AG08395 (cell line): ENCODE results near the gene PBX4.

Experiments used
- DNase-seq: peaks from one replicate; pipeline ENCODE4 v3.0.0; 2012; ENCODE audit warnings: mixed read lengths, low spot score

Gene PBX4

DNA sequence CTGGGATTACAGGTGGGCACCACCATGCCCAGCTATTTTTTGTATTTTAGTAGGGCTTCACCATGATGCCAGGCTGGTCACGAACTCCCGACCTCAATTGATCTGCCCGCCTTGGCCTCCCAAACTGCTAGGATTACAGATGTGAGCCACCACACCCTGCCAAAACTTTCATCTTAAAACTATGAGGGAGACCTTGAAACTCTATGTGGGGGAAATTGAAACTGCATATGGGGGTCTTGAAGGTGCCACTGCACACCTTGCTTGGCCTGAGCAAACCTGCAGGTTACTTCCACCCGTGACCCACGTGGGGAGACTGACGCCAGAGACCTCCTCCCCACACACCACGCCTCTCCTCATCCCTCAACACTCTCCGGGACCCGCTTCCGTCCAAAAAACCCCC lies 64.8 kb downstream of the PBX4 start:
- no peak for DNase-seq

DNA sequence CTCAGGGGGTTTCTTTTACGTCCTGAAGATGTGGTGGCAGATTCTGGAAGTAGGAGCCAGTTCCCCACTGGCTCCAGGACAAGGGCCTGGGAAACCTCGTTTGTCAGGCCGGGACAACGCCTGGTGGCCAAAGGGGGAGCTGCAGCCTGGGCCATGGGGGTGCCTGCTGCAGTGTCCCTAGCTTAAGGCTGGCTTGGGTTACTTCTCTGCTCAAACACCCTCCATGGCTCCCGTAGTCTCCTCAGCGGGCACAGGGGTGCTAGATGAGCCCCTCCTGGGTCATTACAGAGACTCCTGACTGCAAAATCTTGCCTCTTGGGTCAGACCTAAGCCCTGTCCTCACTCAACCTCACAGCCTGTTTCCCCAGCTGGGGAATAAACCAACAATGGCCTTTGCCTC lies 65.7 kb downstream of the PBX4 start:
- peak; percentile 73 for DNase-seq

DNA sequence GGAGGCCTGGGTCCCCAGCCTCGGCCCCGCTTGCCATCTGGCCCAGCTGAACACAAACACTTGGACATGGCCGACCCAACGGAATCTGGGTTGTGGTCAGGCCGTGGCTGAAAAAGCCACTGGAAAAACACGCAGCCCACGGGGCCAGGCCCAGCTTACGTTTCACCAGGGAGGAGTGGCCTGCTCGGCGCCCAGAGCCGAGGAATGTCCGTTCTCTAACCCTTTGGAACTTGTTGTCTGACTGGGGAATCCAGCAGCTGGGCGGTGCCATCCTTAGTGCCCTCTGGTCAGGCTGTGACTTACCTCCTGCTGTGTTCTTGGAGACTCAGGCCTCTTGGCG lies 66.7 kb downstream of the PBX4 start:
- DNase-seq, result peak; percentile 48

DNA sequence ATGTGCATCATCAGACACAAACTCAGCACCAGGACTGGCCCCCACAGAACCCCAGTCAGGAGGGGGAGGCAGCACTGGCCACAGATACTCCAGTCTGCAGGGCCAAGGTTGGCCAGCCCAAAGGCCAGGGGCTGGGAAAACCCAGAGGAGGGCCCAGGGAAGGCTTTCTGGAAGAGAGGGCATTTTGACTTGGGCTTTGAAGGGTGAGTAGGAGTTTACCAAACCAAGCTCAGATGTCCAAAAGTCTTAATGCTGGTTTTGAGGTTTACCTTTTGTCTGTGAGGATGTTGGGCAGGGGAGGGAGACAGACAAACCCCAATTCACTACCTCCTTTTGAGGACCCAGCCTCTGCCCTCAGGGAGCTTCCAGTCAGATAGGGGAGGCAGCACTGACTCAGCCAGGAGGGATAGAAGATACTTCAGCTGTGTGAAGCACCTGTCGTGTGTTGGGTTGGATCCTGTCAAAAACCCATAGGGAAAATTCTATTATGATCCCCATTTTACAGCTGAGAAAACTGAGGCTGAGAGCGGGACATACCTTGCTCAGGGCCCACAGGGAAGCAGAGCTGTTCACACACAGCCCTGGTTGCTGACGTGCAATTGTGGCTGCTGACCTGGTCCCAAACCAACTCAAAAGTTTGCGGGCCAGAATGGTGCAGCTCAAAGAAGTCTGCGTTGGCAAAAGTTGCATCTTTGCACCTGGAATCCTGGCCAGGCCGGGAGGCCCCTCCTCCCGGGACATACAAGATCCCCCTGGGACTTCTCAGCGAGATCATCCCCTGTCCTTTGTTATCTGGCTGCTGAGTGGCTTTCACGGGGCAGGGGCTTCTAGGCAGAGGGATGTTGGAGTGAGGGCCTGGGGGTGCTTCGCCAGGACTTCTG lies 67.3 kb downstream of the PBX4 start:
- no peak for DNase-seq

DNA sequence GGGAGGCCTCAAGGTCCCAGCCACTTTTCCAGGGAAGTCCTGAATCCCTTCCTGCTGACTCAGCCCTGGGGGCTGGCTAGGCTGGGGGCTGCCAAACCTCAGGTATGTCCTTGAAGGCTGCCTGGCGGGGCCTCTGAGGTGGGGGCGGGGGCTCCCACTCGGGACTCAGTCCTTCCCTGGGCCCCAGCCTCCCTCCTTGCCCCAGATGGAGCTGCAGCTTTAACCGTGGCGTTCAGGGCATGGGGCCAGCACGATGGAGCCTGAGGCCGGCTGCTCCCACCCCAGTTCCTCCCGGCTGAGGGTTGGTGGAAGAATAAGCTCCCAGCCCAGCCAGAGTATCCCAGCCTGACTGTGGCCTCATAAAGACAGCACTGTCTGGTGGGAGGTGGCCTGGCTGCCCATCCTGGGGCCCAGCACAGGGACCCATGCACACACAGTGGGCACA lies 68.0 kb downstream of the PBX4 start:
- DNase-seq, result peak; percentile 40

DNA sequence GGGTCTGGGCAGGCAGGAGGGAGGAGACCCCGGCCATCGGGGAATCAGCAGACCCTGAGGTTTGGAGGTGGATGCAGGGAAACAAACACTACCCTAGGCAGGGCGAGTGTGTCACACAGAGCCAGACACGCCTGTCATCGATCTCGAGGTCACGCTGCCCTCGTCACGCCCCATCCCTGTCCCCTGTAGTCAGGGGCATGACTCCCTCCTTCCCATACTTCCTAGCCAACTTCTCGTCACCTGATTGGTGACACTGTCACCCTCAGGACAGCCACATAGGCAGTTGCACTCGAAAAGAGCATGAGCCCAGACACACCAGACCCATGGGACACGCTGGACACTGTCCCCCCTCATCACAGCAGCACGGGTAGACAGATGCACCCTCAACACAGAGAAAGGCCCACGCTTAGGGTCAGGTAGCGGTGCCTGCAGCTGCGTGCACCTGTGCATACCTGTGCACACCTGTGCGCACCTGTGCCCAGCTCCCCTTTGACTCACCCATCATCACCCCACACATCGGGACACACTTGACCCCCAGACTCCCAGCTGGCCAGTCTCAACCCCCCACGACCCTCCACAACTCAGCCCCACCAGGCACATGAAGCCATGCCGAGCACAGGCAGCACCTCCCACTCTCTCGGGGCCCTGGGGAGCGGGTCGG lies 68.6 kb downstream of the PBX4 start:
- no peak for DNase-seq

DNA sequence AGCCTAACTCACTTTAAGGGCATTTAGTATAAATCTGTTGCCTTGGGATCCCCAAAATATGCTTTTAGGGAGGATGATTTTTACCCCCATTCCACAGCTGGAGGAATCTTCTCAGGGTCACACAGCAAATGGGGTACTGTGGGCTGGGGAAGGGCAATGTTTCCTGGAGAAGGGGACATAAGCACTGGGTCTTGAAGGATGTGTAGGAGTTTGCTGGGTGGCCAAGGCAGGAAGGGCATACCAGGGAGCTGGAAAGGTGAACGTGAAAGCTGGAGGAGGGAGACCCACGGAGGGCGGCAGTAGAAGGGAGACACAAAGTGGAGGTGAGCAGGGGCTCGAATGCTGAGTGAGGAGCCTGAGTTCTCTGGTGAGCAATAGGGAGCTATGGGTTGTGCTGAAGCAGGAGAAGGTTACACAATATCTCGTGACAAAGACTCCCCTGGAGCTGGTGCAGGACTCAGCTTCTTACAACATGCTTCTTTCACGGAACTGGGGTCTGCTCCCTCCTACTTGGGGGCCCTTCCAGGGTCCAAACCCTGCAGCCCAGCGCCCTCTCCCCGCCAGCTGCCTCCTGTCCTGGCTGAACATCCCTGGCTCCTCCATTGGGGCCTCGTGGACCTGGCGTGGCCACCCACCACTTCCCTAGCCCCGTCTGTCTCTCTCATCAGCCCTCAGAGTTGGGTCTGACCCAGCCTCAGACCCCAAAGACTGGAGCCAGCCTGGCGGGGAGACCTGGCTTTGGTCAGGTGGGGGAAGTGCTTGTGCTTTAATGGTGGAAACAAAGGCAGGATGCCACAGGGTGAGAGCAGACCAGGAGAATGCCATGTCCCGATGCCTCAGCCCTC lies 69.3 kb downstream of the PBX4 start:
- no peak for DNase-seq

DNA sequence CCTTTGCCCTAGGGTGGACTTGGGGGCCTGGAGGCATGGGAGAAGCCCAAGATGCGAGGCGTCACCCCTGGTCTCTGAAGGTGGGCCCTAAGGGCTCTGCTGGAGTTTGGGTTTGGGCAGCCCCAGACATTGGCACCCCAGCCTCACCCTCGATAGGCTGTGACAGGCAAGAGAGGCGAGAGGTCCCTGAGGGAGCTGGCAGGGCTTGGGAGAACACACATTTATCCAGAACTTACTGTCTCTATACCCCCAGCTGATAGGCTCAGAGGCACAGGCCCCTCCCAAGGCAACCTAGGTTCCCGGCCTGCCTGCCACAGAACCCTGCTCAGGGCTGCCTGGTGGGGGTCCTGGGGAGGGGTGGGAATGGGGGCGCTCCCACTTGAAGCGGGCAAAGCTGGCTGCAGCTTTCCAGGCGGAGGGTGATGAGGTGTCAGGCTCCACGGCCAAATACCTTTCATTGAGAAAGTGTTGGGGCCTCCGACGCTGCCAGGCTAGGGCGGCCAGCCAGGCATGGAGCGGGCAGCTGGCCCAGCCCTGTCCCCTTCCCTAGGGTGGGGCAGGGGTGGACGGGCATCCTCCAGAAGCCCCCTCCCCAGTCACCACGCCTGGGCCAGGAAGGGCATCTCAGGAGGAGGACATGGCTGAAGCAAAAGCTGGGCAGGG lies 70.7 kb downstream of the PBX4 start:
- no peak for DNase-seq

DNA sequence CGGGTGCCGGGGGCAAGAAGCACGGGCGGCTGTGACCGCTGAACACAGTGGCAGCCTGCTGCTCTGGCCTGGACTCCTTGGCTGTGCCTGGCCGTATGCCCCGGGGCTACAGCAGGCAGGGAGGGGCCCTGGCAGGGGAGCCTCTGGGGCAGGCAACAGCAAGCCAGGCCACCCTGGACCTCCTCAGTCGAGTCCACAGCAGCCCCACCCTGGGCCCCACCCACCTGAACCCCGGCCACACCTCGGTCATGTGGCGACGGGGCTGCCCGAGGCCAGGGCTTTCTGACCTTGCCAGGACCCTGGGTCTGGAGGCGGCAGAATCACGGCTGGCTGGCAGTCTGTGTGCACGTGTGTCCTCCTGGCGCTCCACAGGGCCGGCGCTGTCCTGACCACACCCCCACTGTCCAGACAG lies 71.7 kb downstream of the PBX4 start:
- DNase-seq, result no peak

DNA sequence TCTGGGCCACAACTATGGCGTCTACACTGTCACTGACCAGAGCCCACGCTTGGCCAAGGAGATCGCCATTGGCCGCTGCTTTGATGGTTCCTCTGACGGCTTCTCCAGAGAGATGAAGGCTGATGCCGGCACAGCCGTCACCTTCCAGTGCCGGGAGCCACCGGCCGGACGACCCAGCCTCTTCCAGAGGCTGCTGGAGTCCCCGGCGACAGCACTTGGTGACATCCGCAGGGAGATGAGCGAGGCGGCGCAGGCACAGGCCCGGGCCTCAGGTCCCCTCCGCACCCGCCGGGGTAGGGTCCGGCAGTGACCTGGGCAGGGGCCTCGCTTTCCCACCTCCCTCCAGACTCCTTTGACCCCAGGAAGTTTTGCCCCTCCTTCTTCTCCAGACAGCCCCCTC lies 72.8 kb downstream of the PBX4 start:
- DNase-seq, result no peak

DNA sequence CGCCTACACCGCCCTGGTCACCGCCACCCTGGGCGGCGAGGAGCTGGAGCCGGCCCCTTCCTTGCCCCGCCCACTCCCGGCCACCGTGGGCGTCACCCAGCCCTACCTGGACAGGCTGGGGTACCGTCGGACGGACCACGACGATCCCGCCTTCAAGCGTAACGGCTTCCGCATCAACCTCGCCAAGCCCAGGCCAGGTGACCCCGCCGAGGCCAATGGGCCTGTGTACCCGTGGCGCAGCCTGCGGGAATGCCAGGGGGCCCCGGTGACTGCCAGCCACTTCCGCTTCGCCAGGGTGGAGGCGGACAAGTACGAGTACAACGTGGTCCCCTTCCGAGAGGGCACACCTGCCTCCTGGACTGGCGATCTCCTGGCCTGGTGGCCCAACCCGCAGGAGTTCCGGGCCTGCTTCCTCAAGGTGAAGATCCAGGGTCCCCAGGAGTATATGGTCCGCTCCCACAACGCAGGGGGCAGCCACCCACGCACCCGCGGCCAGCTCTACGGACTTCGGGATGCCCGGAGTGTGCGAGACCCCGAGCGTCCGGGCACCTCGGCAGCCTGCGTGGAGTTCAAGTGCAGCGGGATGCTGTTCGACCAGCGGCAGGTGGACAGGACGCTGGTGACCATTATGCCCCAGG lies 73.4 kb downstream of the PBX4 start:
- no peak for DNase-seq

DNA sequence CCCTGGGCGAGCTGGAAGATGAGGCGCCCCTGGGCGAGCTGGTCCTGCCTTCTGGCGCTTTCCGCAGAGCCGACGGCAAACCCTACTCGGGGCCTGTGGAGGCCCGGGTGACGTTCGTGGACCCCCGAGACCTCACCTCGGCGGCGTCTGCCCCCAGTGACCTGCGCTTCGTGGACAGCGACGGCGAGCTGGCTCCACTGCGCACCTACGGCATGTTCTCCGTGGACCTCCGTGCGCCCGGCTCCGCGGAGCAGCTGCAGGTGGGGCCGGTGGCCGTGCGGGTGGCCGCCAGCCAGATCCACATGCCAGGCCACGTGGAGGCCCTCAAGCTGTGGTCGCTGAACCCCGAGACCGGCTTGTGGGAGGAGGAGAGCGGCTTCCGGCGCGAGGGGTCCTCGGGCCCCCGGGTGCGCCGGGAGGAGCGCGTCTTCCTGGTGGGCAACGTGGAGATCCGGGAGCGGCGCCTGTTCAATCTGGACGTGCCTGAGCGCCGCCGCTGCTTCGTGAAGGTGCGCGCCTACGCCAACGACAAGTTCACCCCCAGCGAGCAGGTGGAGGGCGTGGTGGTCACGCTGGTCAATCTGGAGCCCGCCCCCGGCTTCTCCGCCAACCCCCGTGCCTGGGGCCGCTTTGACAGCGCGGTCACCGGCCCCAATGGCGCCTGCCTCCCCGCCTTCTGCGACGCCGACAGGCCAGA lies 74.1 kb downstream of the PBX4 start:
- no peak for DNase-seq

DNA sequence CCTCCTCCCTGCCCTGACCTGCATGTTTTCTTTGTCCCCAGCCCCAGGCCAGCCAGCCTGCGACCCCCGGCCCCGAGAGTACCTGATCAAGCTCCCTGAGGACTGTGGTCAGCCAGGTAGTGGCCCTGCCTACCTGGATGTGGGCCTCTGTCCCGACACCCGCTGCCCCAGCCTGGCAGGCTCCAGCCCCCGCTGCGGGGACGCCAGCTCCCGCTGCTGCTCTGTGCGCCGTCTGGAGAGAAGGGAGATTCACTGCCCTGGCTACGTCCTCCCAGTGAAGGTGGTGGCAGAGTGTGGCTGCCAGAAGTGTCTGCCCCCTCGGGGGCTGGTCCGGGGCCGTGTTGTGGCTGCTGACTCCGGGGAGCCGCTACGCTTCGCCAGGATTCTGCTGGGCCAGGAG lies 74.8 kb downstream of the PBX4 start:
- no peak for DNase-seq

DNA sequence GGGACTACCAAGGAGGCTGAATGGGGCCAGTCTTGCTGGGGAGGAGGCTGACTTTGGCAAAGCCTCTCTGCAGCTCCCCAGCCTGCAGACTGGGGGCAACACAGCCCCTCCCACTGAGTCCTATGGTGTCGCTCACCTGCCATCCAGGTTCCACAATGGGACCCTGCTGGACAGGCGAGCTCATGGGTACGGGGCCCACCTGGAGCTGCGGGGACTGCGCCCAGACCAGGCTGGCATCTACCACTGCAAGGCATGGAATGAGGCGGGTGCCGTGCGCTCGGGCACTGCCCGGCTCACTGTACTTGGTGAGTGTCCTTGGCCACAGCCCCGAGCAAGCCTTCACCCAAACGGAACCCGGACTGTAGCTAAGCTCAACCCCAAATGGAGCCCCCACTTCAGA lies 75.4 kb downstream of the PBX4 start:
- DNase-seq, result no peak

DNA sequence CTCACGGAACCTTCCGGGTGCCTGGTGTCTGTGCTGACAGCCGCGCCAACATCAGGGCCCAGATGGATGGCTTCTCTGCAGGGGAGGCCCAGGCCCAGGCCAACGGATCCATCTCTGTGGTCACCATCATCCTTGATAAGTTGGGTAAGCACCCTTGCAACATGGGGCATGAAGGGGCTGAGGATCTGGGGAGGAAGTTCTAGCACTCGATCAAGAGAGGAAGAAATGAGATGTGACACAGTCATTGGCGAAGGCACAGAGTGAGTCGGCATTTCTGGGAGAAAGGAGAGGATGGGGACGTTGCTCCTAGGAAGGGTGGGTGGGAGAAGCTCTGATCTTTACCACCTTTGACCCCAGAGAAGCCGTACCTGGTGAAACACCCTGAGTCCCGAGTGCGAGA lies 76.0 kb downstream of the PBX4 start:
- no peak for DNase-seq

DNA sequence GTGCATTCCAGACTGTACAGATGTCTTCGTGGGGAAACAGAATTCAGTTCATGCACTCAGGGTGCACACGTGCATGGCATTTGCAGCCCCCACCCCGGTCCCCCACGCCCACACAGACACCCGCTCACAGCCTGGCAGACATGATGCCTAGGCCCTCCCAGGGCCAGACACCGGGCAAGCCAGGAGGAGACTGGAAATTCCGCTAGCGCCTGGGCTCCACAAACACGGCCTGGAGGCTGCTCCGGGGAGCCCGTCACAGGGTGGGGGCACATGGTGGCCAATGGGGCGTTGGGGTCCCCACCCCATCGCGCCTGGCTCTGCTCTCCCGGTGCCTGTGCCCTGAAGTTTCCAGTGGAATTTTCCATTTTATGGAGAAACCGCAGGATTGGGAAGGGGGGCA lies 76.9 kb downstream of the PBX4 start:
- no peak for DNase-seq

DNA sequence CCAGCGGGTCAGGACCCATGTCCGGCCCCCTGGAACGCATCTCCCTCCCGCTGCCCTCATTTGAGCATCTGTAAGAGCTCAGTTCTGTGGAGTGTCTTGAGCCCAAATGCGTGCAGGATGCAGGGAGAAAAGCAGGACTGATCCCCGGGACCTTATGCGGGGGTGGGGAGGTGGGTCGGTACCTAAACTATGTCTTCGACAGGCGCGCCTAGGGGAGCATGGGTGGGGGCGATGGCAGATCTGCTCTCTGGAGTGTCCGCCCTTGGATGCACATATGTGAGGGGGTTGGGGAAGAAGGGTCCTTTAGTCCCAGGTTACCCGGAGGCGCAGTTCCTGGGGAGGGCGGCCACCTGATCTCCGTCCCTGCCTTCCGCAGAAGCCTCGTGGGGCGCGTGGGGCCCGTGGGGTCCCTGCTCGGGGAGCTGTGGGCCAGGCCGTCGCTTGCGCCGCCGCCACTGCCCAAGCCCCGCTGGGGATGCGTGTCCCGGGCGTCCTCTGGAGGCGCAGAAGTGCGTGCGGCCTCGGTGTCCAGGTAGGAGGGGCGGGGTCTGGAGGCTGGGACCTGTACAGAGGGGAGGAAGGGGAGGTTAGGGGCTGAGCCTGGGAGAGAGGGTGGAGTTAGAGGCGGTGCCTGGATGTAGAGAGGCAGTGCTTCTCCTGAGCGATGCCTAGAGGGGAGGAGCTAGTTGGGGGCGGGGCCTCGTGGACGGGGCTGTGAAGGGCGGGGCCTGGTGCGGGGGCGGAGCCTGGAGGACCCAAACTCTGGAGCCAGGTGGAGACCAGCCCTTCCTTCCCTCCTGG lies 77.6 kb downstream of the PBX4 start:
- DNase-seq, result peak; percentile 66

DNA sequence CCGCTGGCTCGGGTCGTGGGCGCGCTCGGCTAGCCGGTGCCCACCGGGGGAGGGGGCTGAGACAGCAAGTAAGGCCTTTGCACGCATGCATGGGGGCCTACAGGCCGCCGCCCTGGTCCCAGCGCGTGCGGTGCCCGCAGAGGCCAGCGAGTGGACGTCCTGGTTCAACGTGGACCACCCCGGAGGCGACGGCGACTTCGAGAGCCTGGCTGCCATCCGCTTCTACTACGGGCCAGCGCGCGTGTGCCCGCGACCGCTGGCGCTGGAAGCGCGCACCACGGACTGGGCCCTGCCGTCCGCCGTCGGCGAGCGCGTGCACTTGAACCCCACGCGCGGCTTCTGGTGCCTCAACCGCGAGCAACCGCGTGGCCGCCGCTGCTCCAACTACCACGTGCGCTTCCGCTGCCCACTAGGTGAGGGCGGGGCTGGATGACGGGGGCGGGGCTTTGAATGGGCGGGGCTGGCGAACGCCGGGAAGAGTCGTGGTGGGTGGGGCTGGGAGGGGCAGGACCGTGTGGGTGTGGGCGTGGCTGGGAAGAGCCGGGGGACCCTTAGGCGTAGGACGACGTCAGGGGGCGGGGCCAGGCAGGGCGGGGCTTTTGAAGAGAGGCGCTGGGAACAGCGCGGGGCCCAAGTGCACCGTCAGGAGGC lies 78.3 kb downstream of the PBX4 start:
- DNase-seq, result peak; percentile 64

DNA sequence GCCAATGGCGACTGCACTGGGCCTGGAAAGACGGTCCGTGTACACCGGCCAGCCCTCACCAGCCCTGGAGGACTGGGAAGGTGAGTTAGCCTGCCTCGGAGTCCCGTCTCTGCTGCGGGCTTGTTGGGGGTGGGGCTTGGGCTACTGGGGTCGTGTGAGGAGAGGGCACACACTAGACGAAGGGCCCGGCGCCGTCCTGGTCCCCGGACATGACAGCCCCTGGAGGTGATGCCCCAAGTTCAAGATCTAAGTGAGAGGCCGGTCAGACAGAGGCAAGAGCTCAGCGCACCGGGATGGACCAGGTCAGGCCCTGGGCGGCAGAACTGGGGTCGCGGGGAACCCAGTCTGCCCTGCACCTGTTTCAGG lies 78.8 kb downstream of the PBX4 start:
- no peak for DNase-seq

DNA sequence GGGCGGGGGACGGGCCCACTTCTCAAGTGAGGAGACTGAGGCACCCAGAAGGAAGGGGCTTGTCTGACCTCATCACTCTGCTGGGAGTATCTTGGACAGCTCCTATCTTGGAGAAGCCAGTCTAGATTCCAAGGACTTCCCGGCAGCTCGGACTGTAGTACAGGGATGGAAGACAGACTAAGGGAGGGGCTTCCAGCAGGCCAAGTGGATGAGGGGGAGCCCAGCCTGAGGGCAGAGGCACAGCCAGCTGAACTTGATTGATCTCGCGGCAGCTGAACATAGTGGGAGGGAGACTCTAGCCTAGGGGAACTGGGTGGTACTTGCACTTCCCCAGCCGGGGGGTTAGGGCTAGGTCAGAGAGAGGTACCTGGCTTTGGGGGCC lies 79.7 kb downstream of the PBX4 start:
- DNase-seq, result no peak
